ENCODE measurements around the gene HEBP1.

Gene HEBP1

DNA sequence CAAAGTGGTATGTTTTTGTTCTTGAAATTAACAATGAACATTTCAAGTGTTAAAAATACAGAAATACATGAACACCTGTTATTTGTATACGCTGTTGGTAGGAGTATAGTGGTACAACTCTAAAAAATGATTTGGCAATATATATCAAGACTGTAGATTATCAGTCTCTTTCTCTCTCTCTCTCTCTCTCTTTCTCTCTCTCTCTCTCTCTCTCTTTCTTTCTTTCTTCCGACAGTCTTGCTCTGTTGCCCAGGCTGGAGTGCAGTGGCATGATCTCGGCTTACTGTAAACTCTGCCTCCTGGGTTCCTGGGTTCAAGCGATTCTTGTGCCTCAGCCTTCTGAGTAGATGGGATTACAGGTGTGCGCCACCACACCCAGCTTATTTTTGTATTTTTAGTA, 12.6 kb downstream of the HEBP1 start:
- DNase-seq, result no peak

- no peak for DNase-seq
Observed at GRCh38 chr12:12986775-12987331, 13.2 kb downstream of the HEBP1 start.

DNA sequence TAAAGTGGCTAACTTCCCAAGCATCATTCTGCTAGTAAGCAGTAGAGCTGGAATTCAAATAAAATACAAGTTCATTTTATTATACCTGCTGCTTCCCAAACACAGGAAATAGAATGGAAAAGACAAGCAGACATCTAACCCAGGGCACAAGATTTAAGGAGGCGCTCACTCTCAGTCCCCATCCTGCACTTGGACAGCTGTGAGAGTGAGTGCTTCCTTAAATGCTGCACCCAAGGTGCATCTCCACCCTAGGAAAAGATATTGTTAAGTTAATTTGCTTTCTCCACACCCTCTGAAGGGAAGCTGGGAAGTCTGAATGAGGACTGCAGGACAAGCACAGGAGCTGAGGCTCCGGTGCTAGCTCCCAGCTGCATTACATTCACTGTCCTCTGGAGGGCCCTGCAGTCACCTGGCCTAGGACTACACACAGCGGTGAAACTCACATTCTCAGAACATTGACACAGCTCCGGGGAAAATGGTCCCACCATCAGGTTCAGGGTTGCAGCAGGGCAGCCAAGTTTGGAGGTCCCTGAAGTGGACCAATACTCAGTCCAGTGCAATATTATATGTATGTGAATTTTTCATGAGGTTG, 14.2 kb downstream of the HEBP1 start:
- no peak for DNase-seq

DNA sequence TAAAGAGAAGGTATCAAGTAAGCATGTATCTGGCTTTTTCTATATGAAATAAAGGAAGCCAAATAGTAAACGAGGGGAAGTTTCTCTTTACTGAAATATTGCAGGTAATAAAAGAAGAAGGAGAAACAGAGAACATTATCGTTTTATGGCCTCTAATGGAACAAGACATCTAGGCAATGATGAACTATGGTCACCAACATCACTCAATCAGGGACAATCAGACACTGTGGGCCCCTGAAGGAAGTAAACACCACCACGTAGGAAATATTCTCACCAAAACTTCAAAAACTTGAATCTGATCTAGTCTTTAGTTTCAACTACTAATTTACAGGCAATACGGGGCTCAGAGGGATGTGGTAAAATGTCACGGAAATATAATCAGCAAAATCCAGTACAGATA, 15.9 kb downstream of the HEBP1 start:
- no peak for DNase-seq

DNA sequence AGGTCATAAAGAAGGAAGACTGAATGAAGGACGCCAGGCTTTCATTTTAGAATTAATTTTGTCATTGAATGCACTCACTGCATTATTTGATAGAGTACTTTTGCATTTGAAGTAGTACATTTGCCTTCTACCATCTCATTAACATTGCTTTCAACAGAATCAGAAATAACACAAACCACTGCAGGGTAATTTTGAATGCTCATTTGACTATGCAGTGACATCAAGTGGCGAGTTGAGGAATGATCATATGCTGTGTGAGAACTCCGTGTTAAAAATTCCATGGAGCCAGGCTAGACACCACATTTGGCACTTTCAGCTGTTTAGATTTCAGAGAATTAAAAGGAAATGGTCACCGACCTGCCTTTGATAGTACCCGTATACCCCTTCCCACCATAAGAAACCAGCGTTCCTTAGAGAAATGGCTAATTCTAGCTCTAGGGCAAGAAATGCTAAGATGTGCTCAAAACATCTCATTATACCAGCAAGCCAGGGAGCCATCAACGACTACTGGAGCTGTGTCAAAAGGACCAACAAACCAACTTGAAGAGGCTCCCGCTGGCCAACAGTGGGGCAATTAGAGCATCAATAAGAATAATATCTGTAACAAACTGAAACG, 16.5 kb downstream of the HEBP1 start:
- no peak for DNase-seq

DNA sequence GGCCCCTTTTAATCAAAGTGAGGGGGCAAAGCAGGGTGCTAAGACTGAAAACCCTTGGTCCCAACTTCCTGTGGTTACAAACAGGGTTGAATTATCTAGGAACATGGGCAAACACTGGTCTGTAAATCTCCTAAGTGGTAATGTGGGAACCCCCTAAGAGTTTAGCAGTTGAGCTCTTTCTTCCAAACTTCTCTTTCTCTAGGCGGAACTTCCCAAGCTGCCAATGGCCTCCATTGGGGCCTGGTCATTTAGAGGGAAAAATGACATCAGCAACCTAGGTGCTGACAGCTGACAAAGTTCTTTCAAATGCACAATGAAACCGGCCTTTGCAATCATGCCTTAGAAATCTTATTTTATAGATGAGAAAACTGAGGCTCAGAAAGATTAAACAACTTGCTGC, 17.7 kb downstream of the HEBP1 start:
- no peak for DNase-seq

DNA sequence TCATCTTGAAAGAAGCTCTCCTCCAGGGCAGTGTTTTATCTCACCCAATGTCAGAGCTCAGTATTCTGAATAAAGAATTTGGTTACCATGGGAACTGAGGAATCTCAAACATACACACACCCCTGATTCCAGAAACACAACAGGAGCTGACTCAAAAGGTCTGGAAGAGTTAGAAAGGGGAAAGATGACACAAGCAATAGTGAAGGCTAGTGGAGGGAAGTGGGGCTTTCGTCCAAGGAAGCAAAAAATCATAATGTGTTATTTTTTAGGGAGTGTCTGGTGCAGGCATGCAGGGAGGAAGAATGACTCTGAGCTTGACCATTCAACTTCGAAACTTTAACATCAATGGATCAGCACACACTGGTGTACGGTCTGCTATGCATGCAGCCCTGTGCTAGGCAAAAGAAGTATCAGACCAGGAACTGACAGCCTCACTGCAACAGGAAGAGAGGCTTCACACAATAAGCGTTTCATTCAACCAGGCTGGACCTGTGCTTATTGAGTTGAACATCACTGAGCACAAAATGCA, 20.3 kb downstream of the HEBP1 start:
- DNase-seq, result no peak

DNA sequence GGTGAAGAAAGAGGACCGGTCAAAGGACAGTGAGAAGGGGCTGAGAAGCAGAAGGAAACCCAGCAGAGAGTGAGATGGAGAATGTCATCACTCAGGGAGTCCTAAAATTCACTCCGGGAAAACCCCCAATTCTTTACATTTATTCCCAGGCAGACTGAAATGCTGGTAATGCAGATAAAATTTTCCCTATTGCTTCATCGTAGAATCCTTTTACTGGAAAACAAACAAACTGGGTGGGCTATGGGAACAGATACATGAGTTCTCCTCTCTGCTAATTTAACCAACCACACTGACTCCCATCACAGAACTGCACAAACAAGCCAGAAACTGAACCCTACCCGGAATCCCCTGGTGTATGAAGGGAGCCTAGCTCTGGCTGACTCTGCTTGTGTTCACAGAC, 20.9 kb downstream of the HEBP1 start:
- DNase-seq, result no peak

DNA sequence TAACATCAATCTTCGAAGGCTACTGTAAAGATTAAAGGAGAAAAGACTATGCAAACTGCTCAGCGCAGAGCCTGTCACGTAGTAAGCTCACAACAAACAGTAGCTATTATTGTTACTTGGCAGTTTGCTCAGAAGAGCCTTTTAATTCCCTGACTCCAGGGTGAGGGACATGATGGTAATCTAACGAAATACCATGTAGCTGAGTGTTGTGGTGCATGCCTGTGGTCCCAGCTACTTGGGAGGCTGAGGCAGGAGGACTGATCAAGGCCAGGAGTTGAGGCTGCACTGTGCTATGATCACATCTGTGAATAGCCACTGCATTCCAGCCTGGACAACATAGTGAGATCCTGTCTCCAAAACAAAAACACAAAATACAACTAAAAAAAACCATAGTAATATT, 22.8 kb downstream of the HEBP1 start:
- DNase-seq, result no peak

DNA sequence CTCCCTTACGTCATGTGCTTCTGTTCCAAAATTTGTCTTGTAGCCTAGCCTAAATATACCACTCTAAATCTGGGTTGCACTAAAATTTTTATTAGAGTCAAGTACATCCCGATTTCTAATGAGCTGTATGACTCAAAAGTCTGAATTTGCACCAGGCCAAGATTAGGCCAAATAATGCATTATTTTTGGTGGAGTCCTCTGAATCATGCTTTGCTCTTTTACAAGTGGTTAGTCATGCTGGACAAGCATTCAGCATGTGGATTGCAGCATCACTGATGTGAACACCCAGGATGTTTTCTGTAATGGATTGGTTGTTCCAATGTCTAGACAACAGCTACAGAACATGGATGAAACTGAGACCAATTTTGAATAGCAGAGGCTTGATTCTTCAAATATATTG, 23.7 kb downstream of the HEBP1 start:
- no peak for DNase-seq

- no peak for DNase-seq
Observed at GRCh38 chr12:12975322-12976077, 24.6 kb downstream of the HEBP1 start.

- no peak for DNase-seq
Observed at GRCh38 chr12:12974211-12974610, 25.9 kb downstream of the HEBP1 start.

DNA sequence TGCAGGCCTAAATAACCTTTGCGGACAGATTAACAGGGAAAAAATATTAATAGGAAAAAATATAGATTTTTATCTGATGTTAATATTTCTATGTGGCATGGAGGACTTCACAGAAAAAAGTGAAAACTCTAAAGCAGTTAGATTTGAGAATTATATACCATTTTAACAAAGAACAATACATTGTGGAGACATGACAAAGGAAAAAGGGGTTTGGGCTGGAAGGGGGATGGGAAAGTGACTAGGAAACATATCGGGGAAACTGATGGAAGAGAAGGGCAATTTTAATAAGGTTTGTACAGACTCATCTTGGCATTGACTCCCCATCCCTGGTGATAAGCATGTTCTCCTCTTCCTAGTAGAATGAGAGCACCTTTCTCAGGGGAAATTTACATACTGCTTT, 27.0 kb downstream of the HEBP1 start:
- no peak for DNase-seq

DNA sequence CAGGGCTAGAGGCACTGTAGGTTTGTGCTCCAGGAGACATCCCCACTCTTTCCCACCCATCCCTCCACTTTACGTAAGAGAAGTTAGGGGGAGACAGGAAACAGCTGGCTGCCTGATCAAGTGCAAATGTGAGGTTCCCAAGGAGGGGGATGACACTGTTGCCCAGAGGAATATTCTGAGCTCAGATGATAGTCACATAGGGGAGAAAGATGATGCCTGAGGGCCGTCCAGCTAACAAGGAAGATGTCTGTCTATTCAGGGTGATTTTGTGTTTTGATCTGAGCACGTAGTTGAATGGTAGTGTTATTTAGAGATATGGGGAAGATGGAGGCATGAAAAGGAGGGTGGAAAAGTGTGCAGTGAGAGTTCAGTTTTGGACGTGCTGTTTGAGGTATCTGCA, 34.2 kb downstream of the HEBP1 start:
- no peak for DNase-seq

DNA sequence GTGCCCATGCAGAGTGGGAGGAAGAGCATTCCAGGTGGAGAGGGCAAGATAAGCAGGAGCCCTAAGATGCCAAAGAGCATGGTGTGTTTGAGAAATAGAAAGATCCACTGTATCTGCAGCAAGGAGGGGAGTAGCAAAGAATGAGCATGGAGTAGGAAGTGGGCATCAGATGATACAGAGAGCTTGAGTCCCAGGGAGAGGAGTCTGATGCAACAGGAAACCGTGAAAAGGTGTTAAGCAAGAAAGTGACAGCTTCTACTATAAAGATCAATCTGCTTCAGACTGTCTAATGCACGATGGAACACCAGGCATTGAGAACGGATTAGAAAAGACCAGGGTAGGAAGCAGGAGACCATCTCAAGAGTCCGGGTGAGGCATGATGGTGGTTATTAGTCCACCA, 35.8 kb downstream of the HEBP1 start:
- no peak for DNase-seq

- DNase-seq, result no peak
Observed at GRCh38 chr12:12960639-12961209, 39.3 kb downstream of the HEBP1 start.

DNA sequence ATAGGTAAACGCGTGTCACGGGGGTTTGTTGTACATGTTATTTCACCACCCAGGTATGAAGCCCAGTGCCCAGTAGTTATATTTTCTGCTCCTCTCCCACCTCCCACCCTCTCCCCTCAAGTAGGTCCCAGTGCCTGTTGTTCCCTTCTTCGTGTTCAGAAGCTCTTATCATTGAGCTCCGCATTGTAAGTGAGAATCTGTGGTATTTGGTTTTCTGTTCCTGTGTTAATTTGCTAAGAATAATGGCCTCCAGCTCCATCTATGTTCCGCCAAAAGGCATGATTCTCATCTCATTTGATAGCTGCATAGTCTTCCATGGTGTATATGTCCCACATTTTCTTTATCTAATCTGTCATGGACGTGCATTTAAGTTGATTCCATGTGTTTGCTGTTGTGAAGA, 41.2 kb downstream of the HEBP1 start:
- no peak for DNase-seq

DNA sequence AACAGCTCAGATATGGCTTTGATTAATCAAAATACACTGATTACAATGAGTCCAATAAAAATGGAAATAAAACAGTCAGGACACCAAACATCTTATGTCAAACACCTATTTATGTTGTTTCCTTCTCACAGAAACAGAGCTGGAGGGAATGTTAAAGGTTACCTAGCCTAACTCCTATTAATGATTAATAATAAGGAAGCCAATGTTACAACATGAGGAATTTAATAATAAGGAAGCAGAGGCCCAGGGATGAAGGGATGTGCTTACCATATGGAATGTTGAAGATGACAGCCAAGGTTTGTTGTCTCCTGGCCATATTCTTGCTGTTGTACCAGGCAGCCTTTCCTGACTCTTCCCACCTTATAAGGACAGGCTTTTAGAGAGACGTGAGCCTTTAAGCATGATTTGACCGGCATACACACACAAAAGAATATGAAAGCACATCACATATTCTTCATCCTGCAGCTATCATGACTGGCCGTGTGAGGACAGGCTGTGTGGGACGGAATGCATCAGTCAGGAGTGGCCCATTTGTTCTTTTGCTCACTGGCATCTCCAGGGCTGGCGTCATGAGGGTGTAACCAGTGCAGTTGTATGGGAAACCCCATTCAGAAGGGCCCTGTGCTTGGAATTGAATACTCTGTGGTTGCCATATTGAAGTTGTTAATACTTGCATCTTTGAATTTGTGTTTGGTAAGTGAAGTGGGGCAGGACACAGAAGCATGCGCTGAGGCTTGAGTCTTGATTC, 45.0 kb downstream of the HEBP1 start:
- no peak for DNase-seq

- DNase-seq, result no peak
Observed at GRCh38 chr12:12954356-12954755, 45.7 kb downstream of the HEBP1 start.

DNA sequence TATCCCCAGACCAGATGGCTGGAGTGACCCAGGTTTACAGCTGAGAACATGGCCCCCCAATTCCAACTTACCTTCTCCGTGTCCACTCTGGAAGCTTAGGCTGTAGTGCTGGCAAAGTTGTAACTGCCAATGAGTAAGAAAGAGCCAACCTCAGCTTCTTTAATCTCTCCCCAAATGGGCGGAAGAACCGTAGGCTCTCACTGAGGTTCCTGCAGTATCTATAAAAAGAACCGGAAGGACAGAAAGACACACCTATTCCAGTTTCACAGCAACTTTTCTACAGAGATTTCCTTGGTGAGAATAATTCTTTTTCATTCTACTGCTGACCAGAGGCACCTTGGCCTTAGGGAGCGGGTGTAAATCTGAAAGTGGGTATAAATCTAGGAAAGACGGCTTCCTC, 48.0 kb downstream of the HEBP1 start, which contains the start of gene GPRC5D:
Gene GPRC5D (minus strand): TSS at position 135 of the 400 bp plus-strand sequence. CDS start 1,786 bp downstream, outside the sequence.
- no peak for DNase-seq

- no peak for DNase-seq
Observed at GRCh38 chr12:12951504-12951903, 48.6 kb downstream of the HEBP1 start.

DNA sequence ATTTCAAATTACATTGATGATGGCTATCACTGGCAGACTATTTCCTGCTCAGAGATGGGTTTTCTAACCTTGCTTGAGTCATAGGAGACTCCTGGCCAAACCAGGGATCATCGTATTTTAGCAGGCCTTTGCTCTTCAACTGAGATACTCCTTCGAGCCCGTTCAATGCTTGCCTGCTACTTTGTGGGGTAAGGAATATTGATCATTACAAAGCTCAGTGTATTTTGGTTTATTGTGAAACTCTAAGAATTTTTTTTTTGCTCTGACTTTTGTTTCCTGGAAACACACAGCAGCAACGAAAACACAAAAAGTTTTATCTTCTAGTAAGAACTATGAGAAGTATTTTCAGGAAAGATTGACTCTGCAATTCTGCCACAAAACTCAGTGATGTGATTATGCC, 52.2 kb downstream of the HEBP1 start:
- DNase-seq, result no peak
